ENCODE data around the gene IL37. TPM values are rescaled to one million over a fixed set of nuclear protein-coding genes. Genes with fewer than 3 reads are reported as not detected.
A peak's percentile ranks its signal among the peaks of the same experiment; 100 is the strongest.

The IL37 gene
- total RNA-seq, 1 donor from 2014 or later, result not detected

DNA sequence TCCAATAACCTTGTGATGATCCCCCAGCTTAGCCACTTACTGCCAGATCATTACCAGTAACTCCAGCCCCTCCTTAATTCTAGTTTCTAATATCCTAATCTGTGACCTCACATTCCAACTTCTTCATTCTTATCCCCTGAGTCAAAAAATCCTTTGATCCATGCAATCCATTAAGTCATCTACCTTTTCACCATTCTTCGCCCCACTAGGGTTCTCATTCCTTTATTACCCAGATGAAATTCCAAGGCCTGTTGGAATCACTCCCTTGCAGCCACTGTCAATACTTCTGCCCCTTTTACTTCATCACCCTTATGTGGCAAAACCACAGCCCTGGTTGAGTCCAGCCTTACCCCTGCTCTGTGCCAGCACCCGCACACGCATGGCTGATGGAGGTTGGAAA, 46.5 kb downstream of the IL37 start:
- H3K27me3 Mint-ChIP-seq, result no peaks in the 10 kb centered on the region
- H3K4me3 Mint-ChIP-seq, result no peak overlapping the region
- no peaks in the 10 kb centered on the region for H3K36me3 Mint-ChIP-seq
- H3K9me3 Mint-ChIP-seq, result no peaks in the 10 kb centered on the region
- DNase-seq (ENCODE audit: extremely low spot score, unreplicated experiment), result no peak
- H3K4me1 Mint-ChIP-seq (ENCODE audit: unreplicated experiment), result no peaks in the 10 kb centered on the region
- TF ChIP-seq, protein P1, sequence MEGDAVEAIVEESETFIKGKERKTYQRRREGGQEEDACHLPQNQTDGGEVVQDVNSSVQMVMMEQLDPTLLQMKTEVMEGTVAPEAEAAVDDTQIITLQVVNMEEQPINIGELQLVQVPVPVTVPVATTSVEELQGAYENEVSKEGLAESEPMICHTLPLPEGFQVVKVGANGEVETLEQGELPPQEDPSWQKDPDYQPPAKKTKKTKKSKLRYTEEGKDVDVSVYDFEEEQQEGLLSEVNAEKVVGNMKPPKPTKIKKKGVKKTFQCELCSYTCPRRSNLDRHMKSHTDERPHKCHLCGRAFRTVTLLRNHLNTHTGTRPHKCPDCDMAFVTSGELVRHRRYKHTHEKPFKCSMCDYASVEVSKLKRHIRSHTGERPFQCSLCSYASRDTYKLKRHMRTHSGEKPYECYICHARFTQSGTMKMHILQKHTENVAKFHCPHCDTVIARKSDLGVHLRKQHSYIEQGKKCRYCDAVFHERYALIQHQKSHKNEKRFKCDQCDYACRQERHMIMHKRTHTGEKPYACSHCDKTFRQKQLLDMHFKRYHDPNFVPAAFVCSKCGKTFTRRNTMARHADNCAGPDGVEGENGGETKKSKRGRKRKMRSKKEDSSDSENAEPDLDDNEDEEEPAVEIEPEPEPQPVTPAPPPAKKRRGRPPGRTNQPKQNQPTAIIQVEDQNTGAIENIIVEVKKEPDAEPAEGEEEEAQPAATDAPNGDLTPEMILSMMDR (conservative IDR thresholded peaks at IDR 0.05), result no peak
- H3K27ac Mint-ChIP-seq, result no peak overlapping the region

DNA sequence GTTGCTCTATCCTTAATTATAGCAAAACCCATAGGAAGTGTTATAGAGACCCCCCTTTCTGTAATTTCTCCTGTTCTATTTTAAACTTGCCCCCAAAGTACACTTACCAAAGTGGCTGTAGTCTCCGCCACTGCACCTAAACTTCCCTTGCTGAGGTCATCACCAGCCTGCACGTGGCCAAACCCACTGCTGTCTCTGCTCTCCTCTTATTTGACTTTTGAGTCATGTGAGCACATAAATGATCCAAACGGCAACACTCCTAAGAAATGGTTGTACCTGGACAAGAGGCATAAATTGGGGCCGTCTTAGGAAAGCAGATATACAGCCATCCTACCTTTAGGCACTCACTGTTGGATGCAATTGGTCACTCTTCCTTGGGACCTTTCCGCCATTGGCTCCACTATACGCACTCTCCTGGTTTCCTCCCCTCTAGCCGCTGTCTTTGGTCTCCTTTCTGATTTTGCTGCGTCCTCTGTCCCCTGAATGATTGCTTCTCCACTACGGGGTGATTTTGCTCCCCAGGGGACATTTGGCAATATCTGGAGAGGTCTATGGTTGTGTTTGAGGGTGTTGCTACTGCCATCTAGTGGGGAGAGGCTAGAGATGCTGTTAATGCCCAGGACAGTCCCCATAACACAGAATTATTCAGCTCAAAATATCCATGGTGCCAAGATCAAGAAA, 47.6 kb downstream of the IL37 start:
- Mint-ChIP-seq H3K9me3 (no peaks in the 10 kb centered on the region), H3K27me3 (no peaks in the 10 kb centered on the region), H3K4me1 (ENCODE audit: unreplicated experiment) (no peaks in the 10 kb centered on the region), H3K27ac (no peak overlapping the region), H3K4me3 (no peak overlapping the region), H3K36me3 (no peaks in the 10 kb centered on the region)
- DNase-seq (ENCODE audit: extremely low spot score, unreplicated experiment), result no peak
- TF ChIP-seq, protein P1 (conservative IDR thresholded peaks at IDR 0.05), result peak; percentile 91

DNA sequence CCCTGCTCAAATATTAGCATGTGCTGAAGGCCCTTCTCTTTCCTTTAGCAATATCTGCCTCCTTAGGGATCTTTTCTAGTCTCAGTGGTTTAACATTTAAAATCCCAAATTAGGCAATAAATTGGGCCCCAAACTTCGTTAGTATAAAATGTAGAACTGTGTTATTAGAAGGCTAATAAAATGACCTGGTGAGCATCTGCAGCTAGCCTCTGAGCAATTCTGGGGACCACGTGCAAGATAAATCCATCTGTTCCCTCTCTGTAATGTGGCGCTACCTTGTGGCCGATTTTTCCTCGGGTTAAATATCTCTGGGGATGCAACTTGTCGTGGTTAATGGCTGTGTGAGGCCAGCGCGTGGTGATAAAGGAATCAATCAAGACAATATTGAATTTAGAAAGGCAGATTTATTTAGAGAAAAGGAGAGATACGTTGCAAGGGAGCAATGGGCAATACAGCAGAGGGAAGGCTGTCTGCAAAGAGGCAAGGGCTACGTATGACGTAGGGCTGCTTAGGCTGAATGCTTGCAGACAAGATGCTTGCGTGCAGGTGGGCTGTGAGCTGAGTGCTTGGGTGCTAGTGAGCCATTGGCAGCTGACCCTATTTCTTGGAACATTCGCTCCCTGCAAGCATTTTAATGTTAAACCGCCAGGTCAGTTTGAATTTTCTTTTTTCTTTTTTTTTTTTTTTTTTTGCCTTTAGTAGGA, 48.3 kb downstream of the IL37 start:
- TF ChIP-seq, protein P1 (conservative IDR thresholded peaks at IDR 0.05), result peak; percentile 47
- H3K27me3 Mint-ChIP-seq, result no peaks in the 10 kb centered on the region
- no peaks in the 10 kb centered on the region for H3K4me1 Mint-ChIP-seq (ENCODE audit: unreplicated experiment)
- H3K36me3 Mint-ChIP-seq, result no peaks in the 10 kb centered on the region
- no peak overlapping the region for H3K4me3 Mint-ChIP-seq
- no peak for DNase-seq (ENCODE audit: extremely low spot score, unreplicated experiment)
- no peaks in the 10 kb centered on the region for H3K9me3 Mint-ChIP-seq
- no peak overlapping the region for H3K27ac Mint-ChIP-seq

DNA sequence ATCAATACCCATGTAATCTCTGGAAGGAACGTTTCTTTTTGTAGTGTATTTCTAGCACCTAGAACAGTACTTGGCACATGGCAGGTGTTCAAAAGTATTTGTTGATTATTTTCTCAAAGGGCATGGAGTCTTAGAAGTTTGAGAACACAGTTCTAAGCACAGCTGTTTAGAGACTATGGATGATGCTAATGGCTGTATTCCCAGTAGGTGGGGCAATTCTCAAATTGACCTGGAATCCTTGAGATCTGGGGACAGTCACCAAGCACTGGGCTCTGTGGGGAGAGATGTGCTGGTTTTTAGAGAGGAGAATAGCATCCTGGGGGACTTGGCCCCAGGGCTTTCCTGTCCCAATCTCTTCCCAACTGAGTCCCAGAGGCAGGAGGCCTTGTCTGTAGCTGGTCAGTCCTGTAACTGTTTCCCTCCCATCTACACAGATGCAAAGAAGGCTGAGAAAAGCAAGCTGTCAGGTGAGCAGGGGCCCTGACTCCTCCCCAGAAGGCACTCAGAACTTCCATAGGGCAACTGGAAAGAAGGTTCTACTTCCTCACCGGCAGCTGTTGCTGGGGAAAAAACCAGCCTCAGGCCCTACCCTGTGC, 49.4 kb downstream of the IL37 start:
- no peak for DNase-seq (ENCODE audit: extremely low spot score, unreplicated experiment)
- Mint-ChIP-seq H3K27ac (no peak overlapping the region), H3K27me3 (no peaks in the 10 kb centered on the region), H3K4me3 (no peak overlapping the region), H3K4me1 (ENCODE audit: unreplicated experiment) (no peaks in the 10 kb centered on the region), H3K9me3 (no peaks in the 10 kb centered on the region), H3K36me3 (no peaks in the 10 kb centered on the region)
- TF ChIP-seq, protein P1 (conservative IDR thresholded peaks at IDR 0.05), result no peak

DNA sequence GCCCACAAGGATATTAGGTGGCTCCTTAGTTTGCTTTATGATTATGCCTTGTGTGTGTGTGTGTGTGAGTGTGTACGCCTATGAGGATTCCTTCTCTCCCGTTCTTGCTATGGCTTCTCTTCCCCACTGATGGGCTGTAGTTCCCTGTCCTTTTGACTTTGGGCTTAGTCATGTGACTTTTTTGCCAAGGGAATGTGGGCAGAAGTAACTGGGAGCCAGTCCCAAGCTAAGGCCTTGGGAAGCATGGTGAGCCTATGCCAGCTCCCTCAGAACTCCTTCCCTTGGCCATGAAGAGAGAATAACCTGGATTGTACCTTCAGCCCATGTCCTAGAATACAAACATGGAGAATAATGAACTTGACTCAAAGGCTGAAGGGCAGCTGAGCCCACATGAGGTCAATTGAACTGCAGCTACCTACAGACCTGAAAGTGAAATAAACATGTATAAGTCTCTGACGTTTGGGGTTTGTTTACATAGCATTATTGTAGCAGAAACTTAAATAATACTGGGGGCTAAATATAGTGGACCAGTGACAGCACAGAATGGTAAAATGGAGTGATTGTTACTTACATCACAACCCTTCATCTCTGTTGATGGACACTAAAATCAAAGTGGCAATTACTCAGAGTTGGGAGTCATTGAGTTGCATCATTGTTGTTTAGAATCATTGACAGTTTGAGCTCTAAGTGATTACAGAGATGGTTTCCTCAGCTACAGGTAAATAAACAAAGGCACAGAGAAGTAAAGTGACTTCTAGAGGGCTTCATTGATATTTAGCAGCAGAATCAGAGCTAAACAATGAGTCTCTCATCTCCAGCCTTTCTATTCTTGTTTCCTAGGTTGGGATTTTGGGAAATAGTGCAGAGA, 51.6 kb downstream of the IL37 start:
- no peaks in the 10 kb centered on the region for H3K4me1 Mint-ChIP-seq (ENCODE audit: unreplicated experiment)
- no peaks in the 10 kb centered on the region for H3K9me3 Mint-ChIP-seq
- H3K27me3 Mint-ChIP-seq, result peaks cover 3% of the 10 kb centered on the region
- no peak overlapping the region for H3K27ac Mint-ChIP-seq
- TF ChIP-seq, protein P1 (conservative IDR thresholded peaks at IDR 0.05), result no peak
- DNase-seq (ENCODE audit: extremely low spot score, unreplicated experiment), result no peak
- no peaks in the 10 kb centered on the region for H3K36me3 Mint-ChIP-seq
- no peak overlapping the region for H3K4me3 Mint-ChIP-seq

All from type B pancreatic cell (in vitro differentiated cells).